T-helper 1 cell treated with Interleukin-12 subunit alpha and Interleukin-12 subunit beta and Interleukin-4 antibody, amounts not matched to agents 30 μg/mL and 1 μg/mL, for 36 hours (primary cell): ENCODE measurements around the gene MBNL3.
"Not testable (repeated sequence)": the region's sequence is repeated elsewhere in the genome, so short reads cannot be mapped to it uniquely, and the experiment has no call there.

ENCODE experiments used
- H3K27ac Mint-ChIP-seq: one replicate; pipeline ENCODE4 v1.8.0; 2021; ENCODE audit warnings: mild to moderate bottlenecking, mixed read lengths
- H3K27me3 Mint-ChIP-seq: one replicate; pipeline ENCODE4 v1.8.0; 2021; ENCODE audit warnings: low read depth, mixed read lengths
- H3K36me3 Mint-ChIP-seq: one replicate; pipeline ENCODE4 v1.8.0; 2021; ENCODE audit warnings: low read depth, mixed read lengths
- H3K4me1 Mint-ChIP-seq: one replicate; pipeline ENCODE4 v1.8.0; 2021; ENCODE audit warnings: low read depth, mixed read lengths
- H3K4me3 Mint-ChIP-seq: one replicate; pipeline ENCODE4 v1.8.0; 2021; ENCODE audit warnings: mild to moderate bottlenecking, moderate library complexity, mixed read lengths
- H3K9me3 Mint-ChIP-seq: one replicate; pipeline ENCODE4 v1.8.0; 2021; ENCODE audit warnings: mixed read lengths

Gene MBNL3

GRCh38 chrX:132467026-132467425 lies 21.8 kb downstream of the MBNL3 start:
- Mint-ChIP-seq H3K4me3 (no peak overlapping the region), H3K36me3 (no peaks in the 10 kb centered on the region), H3K9me3 (no peaks in the 10 kb centered on the region), H3K27ac (no peak overlapping the region), H3K27me3 (no peaks in the 10 kb centered on the region), H3K4me1 (no peaks in the 10 kb centered on the region)

- no peak overlapping the region for H3K27ac Mint-ChIP-seq
- H3K27me3 Mint-ChIP-seq: no peaks in the 10 kb centered on the region
- H3K4me1 Mint-ChIP-seq: no peaks in the 10 kb centered on the region
These were observed 25.4 kb downstream of the MBNL3 start for GRCh38 chrX:132463411-132463810.

GRCh38 chrX:132461886-132462285 lies 27.0 kb downstream of the MBNL3 start:
- Mint-ChIP-seq H3K9me3 (no peaks in the 10 kb centered on the region), H3K27ac (no peak overlapping the region), H3K4me1 (no peaks in the 10 kb centered on the region), H3K4me3 (no peak overlapping the region), H3K36me3 (no peaks in the 10 kb centered on the region), H3K27me3 (no peaks in the 10 kb centered on the region)

More at GRCh38 chrX:132463411-132463810, 25.4 kb downstream of the MBNL3 start:
- no peaks in the 10 kb centered on the region for H3K9me3 Mint-ChIP-seq
- no peaks in the 10 kb centered on the region for H3K36me3 Mint-ChIP-seq
- no peak overlapping the region for H3K4me3 Mint-ChIP-seq

- no peaks in the 10 kb centered on the region for H3K4me1 Mint-ChIP-seq
- H3K27me3 Mint-ChIP-seq: no peaks in the 10 kb centered on the region
- no peak overlapping the region for H3K27ac Mint-ChIP-seq
- H3K36me3 Mint-ChIP-seq: no peaks in the 10 kb centered on the region
- peaks cover 27% of the 10 kb centered on the region for H3K9me3 Mint-ChIP-seq
- H3K4me3 Mint-ChIP-seq: no peak overlapping the region
These were observed 35.8 kb downstream of the MBNL3 start for GRCh38 chrX:132452911-132453550.

- H3K27me3 Mint-ChIP-seq, H3K27ac Mint-ChIP-seq, H3K4me3 Mint-ChIP-seq, H3K36me3 Mint-ChIP-seq, H3K4me1 Mint-ChIP-seq: not testable (repeated sequence)
- H3K9me3 Mint-ChIP-seq: peaks cover 34% of the 10 kb centered on the region
These were observed 42.9 kb downstream of the MBNL3 start for GRCh38 chrX:132445909-132446308.

GRCh38 chrX:132444936-132445335 lies 43.9 kb downstream of the MBNL3 start:
- no peaks in the 10 kb centered on the region for H3K4me1 Mint-ChIP-seq
- no peak overlapping the region for H3K4me3 Mint-ChIP-seq
- H3K27me3 Mint-ChIP-seq: no peaks in the 10 kb centered on the region
- H3K36me3 Mint-ChIP-seq: no peaks in the 10 kb centered on the region
- peaks cover 26% of the 10 kb centered on the region for H3K9me3 Mint-ChIP-seq
- H3K27ac Mint-ChIP-seq: no peak overlapping the region

GRCh38 chrX:132443196-132444135 lies 45.4 kb downstream of the MBNL3 start:
- Mint-ChIP-seq H3K9me3 (peaks cover 20% of the 10 kb centered on the region), H3K27me3 (no peaks in the 10 kb centered on the region), H3K36me3 (no peaks in the 10 kb centered on the region), H3K4me1 (no peaks in the 10 kb centered on the region), H3K27ac (no peak overlapping the region), H3K4me3 (no peak overlapping the region)

- no peak overlapping the region for H3K4me3 Mint-ChIP-seq
- no peaks in the 10 kb centered on the region for H3K27me3 Mint-ChIP-seq
- no peak overlapping the region for H3K27ac Mint-ChIP-seq
- H3K4me1 Mint-ChIP-seq: no peaks in the 10 kb centered on the region
- no peaks in the 10 kb centered on the region for H3K36me3 Mint-ChIP-seq
- H3K9me3 Mint-ChIP-seq: peaks cover 14% of the 10 kb centered on the region
These were observed 46.1 kb downstream of the MBNL3 start for GRCh38 chrX:132442691-132443090.

GRCh38 chrX:132435222-132435621 lies 53.6 kb downstream of the MBNL3 start:
- Mint-ChIP-seq H3K9me3 (no peaks in the 10 kb centered on the region), H3K27me3 (no peaks in the 10 kb centered on the region), H3K36me3 (no peaks in the 10 kb centered on the region), H3K27ac (no peak overlapping the region), H3K4me3 (no peak overlapping the region), H3K4me1 (no peaks in the 10 kb centered on the region)

GRCh38 chrX:132433551-132433950 lies 55.3 kb downstream of the MBNL3 start:
- Mint-ChIP-seq H3K36me3 (no peaks in the 10 kb centered on the region), H3K27ac (no peak overlapping the region), H3K9me3 (no peaks in the 10 kb centered on the region), H3K4me1 (no peaks in the 10 kb centered on the region), H3K4me3 (no peak overlapping the region), H3K27me3 (no peaks in the 10 kb centered on the region)

GRCh38 chrX:132433001-132433400 lies 55.8 kb downstream of the MBNL3 start:
- no peak overlapping the region for H3K4me3 Mint-ChIP-seq
- H3K36me3 Mint-ChIP-seq: no peaks in the 10 kb centered on the region
- H3K9me3 Mint-ChIP-seq: no peaks in the 10 kb centered on the region
- H3K27ac Mint-ChIP-seq: no peak overlapping the region
- H3K4me1 Mint-ChIP-seq: no peaks in the 10 kb centered on the region
- no peaks in the 10 kb centered on the region for H3K27me3 Mint-ChIP-seq

GRCh38 chrX:132428896-132429295 lies 59.9 kb downstream of the MBNL3 start:
- H3K36me3 Mint-ChIP-seq: no peaks in the 10 kb centered on the region
- no peak overlapping the region for H3K27ac Mint-ChIP-seq
- no peak overlapping the region for H3K4me3 Mint-ChIP-seq
- no peaks in the 10 kb centered on the region for H3K9me3 Mint-ChIP-seq
- no peaks in the 10 kb centered on the region for H3K4me1 Mint-ChIP-seq
- no peaks in the 10 kb centered on the region for H3K27me3 Mint-ChIP-seq

- Mint-ChIP-seq H3K36me3 (no peaks in the 10 kb centered on the region), H3K27me3 (no peaks in the 10 kb centered on the region), H3K27ac (no peak overlapping the region), H3K9me3 (no peaks in the 10 kb centered on the region), H3K4me3 (no peak overlapping the region), H3K4me1 (no peaks in the 10 kb centered on the region)
These were observed 62.0 kb downstream of the MBNL3 start for GRCh38 chrX:132426695-132427281.

- Mint-ChIP-seq H3K4me1 (no peaks in the 10 kb centered on the region), H3K9me3 (no peaks in the 10 kb centered on the region), H3K27ac (no peak overlapping the region), H3K36me3 (no peaks in the 10 kb centered on the region), H3K27me3 (no peaks in the 10 kb centered on the region), H3K4me3 (no peak overlapping the region)
These were observed 63.0 kb downstream of the MBNL3 start for GRCh38 chrX:132425744-132426318.
